ENCODE measurements around the gene DCLRE1A. TPM values are rescaled to one million over a fixed set of nuclear protein-coding genes. Genes with fewer than 3 reads are reported as not detected.

DCLRE1A gene
- total and polyA plus RNA-seq, 2 of the 13 experiments (the other 11 are each of a cell fraction or from before 2014, with no cell fraction given), result 6.2 to 19.6 TPM

GRCh38 chr10:113843972-113844485, 9.9 kb downstream of the DCLRE1A start:
- Histone ChIP-seq H3K9me3 (ENCODE audit: low read length) (no peaks in the 10 kb centered on the region), H3K79me2 (ENCODE audit: insufficient read depth, low read length) (no peaks in the 10 kb centered on the region), H3K27ac (ENCODE audit: extremely low read length, insufficient read depth, low read length) (no peak overlapping the region), H3K4me1 (ENCODE audit: insufficient read depth, low read length) (0 out of 2 replicates have a peak, but pooled peaks cover under 1% of the 10 kb centered on the region), H3K27me3 (ENCODE audit: control insufficient read depth in 1 of 2, insufficient read depth in 2 of 2, low read length in 2 of 2) (no peaks in the 10 kb centered on the region), H3K9ac (ENCODE audit: insufficient read depth, low read depth, low read length) (no peak overlapping the region), H3K4me2 (ENCODE audit: low read depth, low read length) (no peak overlapping the region), H3K4me3 (replicated peaks in 1 of 3; ENCODE audit: insufficient read depth in 1 of 3, low read depth in 2 of 3, low read length in 3 of 3) (no peak overlapping the region), H4K20me1 (ENCODE audit: insufficient read depth, low read length) (no peaks in the 10 kb centered on the region), H2AFZ (ENCODE audit: low read length) (no peak overlapping the region), H3K36me3 (replicated peaks in 1 of 2; ENCODE audit: control insufficient read depth in 1 of 2, insufficient read depth in 2 of 2, low read length in 2 of 2) (peaks cover 2 to 25% of the 10 kb centered on the region in 2 experiments; a peak in 4 of 5 replicates)
- ATAC-seq (no peak), DNase-seq (ENCODE audit: low spot score) (no peak), FAIRE-seq (no peak)
- ChIA-PET CTCF (ENCODE audit: low intra/inter-chr PET ratio, low total read pairs) (no interaction called here), POLR2A (no interaction called here)
- in situ Hi-C loops (cut with HindIII; ENCODE audit: extremely low pct_ligation_motif_present, low pct_unique_long_range_greater_than_20kb) (no loop called here), intact Hi-C loops (cut with micrococcal nuclease; ENCODE audit: unreplicated experiment) (no loop called here)
- WGBS (ENCODE audit: low lambda C conversion rate), result 96% methylated on average over 6 of the region's 6 CpGs
- BruUV-seq (replicated peaks), result no TSS peak
- TF ChIP-seq MAX (IDR thresholded peaks at IDR 0.05), result no peak
- no peak for TF ChIP-seq ZFYVE20 (CRISPR knock-in tag; IDR thresholded peaks at IDR 0.05; ENCODE audit: borderline replicate concordance, low read depth)

GRCh38 chr10:113842171-113842570, 11.7 kb downstream of the DCLRE1A start:
- POLR2A ChIA-PET, result no interaction called here
- Histone ChIP-seq H2AFZ (ENCODE audit: low read length) (no peak overlapping the region), H4K20me1 (ENCODE audit: insufficient read depth, low read length) (no peaks in the 10 kb centered on the region), H3K9ac (ENCODE audit: insufficient read depth, low read depth, low read length) (no peak overlapping the region), H3K27me3 (ENCODE audit: control insufficient read depth in 1 of 2, insufficient read depth in 2 of 2, low read length in 2 of 2) (no peaks in the 10 kb centered on the region), H3K27ac (ENCODE audit: extremely low read length, insufficient read depth, low read length) (no peak overlapping the region), H3K4me1 (ENCODE audit: insufficient read depth, low read length) (no peaks in the 10 kb centered on the region), H3K36me3 (replicated peaks in 1 of 2; ENCODE audit: control insufficient read depth in 1 of 2, insufficient read depth in 2 of 2, low read length in 2 of 2) (peaks cover 2 to 25% of the 10 kb centered on the region in 2 experiments; a peak in 4 of 5 replicates), H3K4me3 (replicated peaks in 1 of 3; ENCODE audit: insufficient read depth in 1 of 3, low read depth in 2 of 3, low read length in 3 of 3) (no peak overlapping the region), H3K4me2 (ENCODE audit: low read depth, low read length) (no peak overlapping the region), H3K9me3 (ENCODE audit: low read length) (no peaks in the 10 kb centered on the region), H3K79me2 (ENCODE audit: insufficient read depth, low read length) (no peaks in the 10 kb centered on the region)
- DNase-seq (ENCODE audit: low spot score), result no peak
- WGBS (ENCODE audit: low lambda C conversion rate), result 100% methylated on average over 1 of the region's 1 CpG
- BruUV-seq (replicated peaks), result no TSS peak
- intact Hi-C loops (cut with micrococcal nuclease; ENCODE audit: unreplicated experiment), result no loop called here
- in situ Hi-C loops (cut with HindIII; ENCODE audit: extremely low pct_ligation_motif_present, low pct_unique_long_range_greater_than_20kb), result no loop called here
- no peak for ATAC-seq
- FAIRE-seq, result no peak
- CTCF ChIA-PET (ENCODE audit: low intra/inter-chr PET ratio, low total read pairs), result no interaction called here
- TF ChIP-seq SMC3 (IDR thresholded peaks at IDR 0.05; ENCODE audit: low read length) (no peak), NFE2L2 (IDR thresholded peaks at IDR 0.05; ENCODE audit: low read length) (no peak), FOSL2 (CRISPR knock-in tag; IDR thresholded peaks at IDR 0.05) (no peak), ZNF574 (CRISPR knock-in tag; IDR thresholded peaks at IDR 0.05) (no peak), IRF2 (CRISPR knock-in tag; IDR thresholded peaks at IDR 0.05) (no peak), TOE1 (CRISPR knock-in tag; IDR thresholded peaks at IDR 0.05) (no peak), ARHGAP35 (CRISPR knock-in tag; IDR thresholded peaks at IDR 0.05; ENCODE audit: borderline replicate concordance) (no peak), CAMTA2 (CRISPR knock-in tag; IDR thresholded peaks at IDR 0.05; ENCODE audit: borderline replicate concordance) (no peak), ZNF704 (CRISPR knock-in tag; IDR thresholded peaks at IDR 0.05; ENCODE audit: borderline replicate concordance) (no peak), THAP9 (CRISPR knock-in tag; IDR thresholded peaks at IDR 0.05; ENCODE audit: borderline replicate concordance) (no peak)
